ENCODE results near the gene PFKFB2. TPM values are rescaled to one million over a fixed set of nuclear protein-coding genes. Genes with fewer than 3 reads are reported as not detected.
A peak's percentile ranks its signal among the peaks of the same experiment; 100 is the strongest.

Gene PFKFB2
- polyA plus RNA-seq, 2 of the 4 experiments (the other 2 are of a cell fraction): 7.4 to 8.4 TPM

- no peak for FAIRE-seq
- TF ChIP-seq RARB (CRISPR knock-in tag; IDR thresholded peaks at IDR 0.05) (no peak), ESRRA (IDR thresholded peaks at IDR 0.05; ENCODE audit: borderline replicate concordance, low read length) (no peak), EHF (CRISPR knock-in tag; IDR thresholded peaks at IDR 0.05) (no peak), HOXA7 (CRISPR knock-in tag; IDR thresholded peaks at IDR 0.05) (no peak), CHD2 (IDR thresholded peaks at IDR 0.05; ENCODE audit: low read length, partially characterized antibody) (no peak), JUNB (IDR thresholded peaks at IDR 0.05) (no peak), KDM5A (IDR thresholded peaks at IDR 0.05) (no peak), RFX5 (IDR thresholded peaks at IDR 0.05) (no peak), FOSB (CRISPR knock-in tag; IDR thresholded peaks at IDR 0.05) (no peak), RAD21 (conservative IDR thresholded peaks at IDR 0.05 in 1 of 2, IDR thresholded peaks at IDR 0.05 in 1 of 2) (no peak), BCL3 (IDR thresholded peaks at IDR 0.05) (no peak), HOXB13 (CRISPR knock-in tag; IDR thresholded peaks at IDR 0.05; ENCODE audit: low read depth) (no peak)
- peaks cover 8% of the 10 kb centered on the region; the same call in 2 of the 3 replicates for H3K9me3 ChIP-seq
- DNase-seq (ENCODE audit: low read depth in 1 of 2, low spot score in 1 of 2): no peak
- CTCF ChIA-PET: no interaction called here
- H3K27ac ChIP-seq: no peak overlapping the region
- ATAC-seq: no peak
- H3K4me3 ChIP-seq: no peak overlapping the region
- peaks cover 11% of the 10 kb centered on the region; the same call in 2 of the 3 replicates for H3K4me1 ChIP-seq
- POLR2A ChIA-PET: no interaction called here
- H3K4me2 ChIP-seq: no peak overlapping the region
- WGBS (ENCODE audit: missing lambda C conversion rate): 60% methylated on average over 1 of the region's 1 CpG
Measured at GRCh38 chr1:207102659-207103058, 49.6 kb downstream of the PFKFB2 start.

- DNase-seq (ENCODE audit: low read depth in 1 of 2, low spot score in 1 of 2) (peak in 1 of 2 experiments; percentile 28), FAIRE-seq (no peak), ATAC-seq (peak in 1 of 2 experiments; percentile 51; a peak in 2 of 6 replicates)
- ChIA-PET CTCF (interaction anchor here (0.6 to 2.0 kb wide), 4 partner anchors 19 to 395 kb away, joined by 3 to 5 read pairs (median 4); no protein-coding TSS in a partner anchor), POLR2A (no interaction called here)
- Histone ChIP-seq H3K4me3 (no peak within 1 kb of the TSS), H3K9me3 (no peaks in the 10 kb centered on the region), H3K4me1 (peaks cover 11% of the 10 kb centered on the region; the same call in 2 of the 3 replicates), H3K27ac (0 out of 6 replicates have a peak within 1 kb of the TSS, but pooled peaks of 1 of the 2 experiments have one; percentile 6), H3K4me2 (peak within 1 kb of the TSS; percentile 39)
- 44% methylated on average over 7 of the region's 7 CpGs for WGBS (ENCODE audit: missing lambda C conversion rate)
- TF ChIP-seq CEBPB (IDR thresholded peaks at IDR 0.05) (peak; percentile 55 to 81; a peak in 3 of 4 replicates), CTCF (IDR thresholded peaks at IDR 0.05) (no peak)
Measured at GRCh38 chr1:207103892-207104373, 50.9 kb downstream of the PFKFB2 start, which contains the start of gene C4BPA. TSS of gene C4BPA (plus strand) at chr1:207104233. CDS start at chr1:207113026, 8,793 bp downstream.

GRCh38 chr1:207109004-207109403, 55.9 kb downstream of the PFKFB2 start:
- 72% methylated on average over 2 of the region's 3 CpGs for WGBS (ENCODE audit: missing lambda C conversion rate)
- CTCF ChIA-PET: interaction anchor here (0.6 to 1.0 kb wide), 2 partner anchors 181 to 405 kb away, joined by 3 read pairs; no protein-coding TSS in a partner anchor
- TF ChIP-seq RAD21 (conservative IDR thresholded peaks at IDR 0.05 in 1 of 2, IDR thresholded peaks at IDR 0.05 in 1 of 2): no peak
- no peak for TF ChIP-seq CHD4 (IDR thresholded peaks at IDR 0.05; ENCODE audit: borderline replicate concordance)
- no peak overlapping the region for H3K27ac ChIP-seq
- POLR2A ChIA-PET: no interaction called here
- ATAC-seq (no peak), FAIRE-seq (no peak), DNase-seq (ENCODE audit: low read depth in 1 of 2, low spot score in 1 of 2) (no peak)
- H3K4me3 ChIP-seq: no peak overlapping the region
- H3K4me2 ChIP-seq: no peak overlapping the region
- peaks cover 4% of the 10 kb centered on the region; the same call in 2 of the 3 replicates for H3K4me1 ChIP-seq
- no peaks in the 10 kb centered on the region for H3K9me3 ChIP-seq

- ChIA-PET POLR2A (no interaction called here), CTCF (no interaction called here)
- no peak for ATAC-seq
- no peaks in the 10 kb centered on the region for H3K4me1 ChIP-seq
- H3K4me2 ChIP-seq: no peak overlapping the region
- TF ChIP-seq KDM5A (IDR thresholded peaks at IDR 0.05) (no peak), POLR2AphosphoS2 (conservative IDR thresholded peaks at IDR 0.05; ENCODE audit: low read length) (no peak), MAX (IDR thresholded peaks at IDR 0.05) (no peak), KDM1A (IDR thresholded peaks at IDR 0.05; ENCODE audit: low read depth) (no peak), RNF2 (IDR thresholded peaks at IDR 0.05; ENCODE audit: borderline replicate concordance, low read depth) (no peak), JUNB (IDR thresholded peaks at IDR 0.05) (no peak), TFCP2L1 (CRISPR knock-in tag; IDR thresholded peaks at IDR 0.05) (no peak), NFE2L2 (conservative IDR thresholded peaks at IDR 0.05; ENCODE audit: low read length) (no peak), SREBF2 (IDR thresholded peaks at IDR 0.05) (no peak), RAD21 (conservative IDR thresholded peaks at IDR 0.05 in 1 of 2, IDR thresholded peaks at IDR 0.05 in 1 of 2) (no peak), EHMT2 (IDR thresholded peaks at IDR 0.05; ENCODE audit: low read depth) (no peak), BHLHE40 (IDR thresholded peaks at IDR 0.05; ENCODE audit: low read depth, low read length) (no peak), RCOR1 (IDR thresholded peaks at IDR 0.05; ENCODE audit: low read depth, low read length) (no peak), POLR2A (IDR thresholded peaks at IDR 0.05; ENCODE audit: low read length) (no peak), CBX2 (IDR thresholded peaks at IDR 0.05; ENCODE audit: borderline replicate concordance, low read depth) (no peak)
- no peak overlapping the region for H3K27ac ChIP-seq
- 33% methylated on average over 2 of the region's 2 CpGs for WGBS (ENCODE audit: missing lambda C conversion rate)
- H3K4me3 ChIP-seq: no peak overlapping the region
- no peak for DNase-seq (ENCODE audit: low read depth in 1 of 2, low spot score in 1 of 2)
- FAIRE-seq: no peak
- no peaks in the 10 kb centered on the region for H3K9me3 ChIP-seq
Measured at GRCh38 chr1:207112616-207113296, 59.7 kb downstream of the PFKFB2 start.

Measured in A549 (cell line).